ENCODE measurements around the gene CFAP299. TPM values are rescaled to one million over a fixed set of nuclear protein-coding genes. Genes with fewer than 3 reads are reported as not detected.

CFAP299 gene
- total and polyA plus RNA-seq, 2 donors (not counting 3 experiments of a cell fraction or from before 2014, with no cell fraction given): not detected

- dilution Hi-C loops (cut with MboI; ENCODE audit: extremely low pct_ligation_motif_present, low sequenced_read_pairs) (no loop called here), intact Hi-C loops (cut with micrococcal nuclease) (loop anchor here (10.0 kb wide), 2 partner anchors 260 to 1290 kb away; partner anchors contain the start of gene ANTXR2)
- CTCF ChIA-PET: interaction anchor here (0.6 to 5.2 kb wide), 25 partner anchors 12 to 1381 kb away, joined by 3 to 99 read pairs (median 4); partner anchors contain the start of gene FGF5
- H3K36me3 ChIP-seq (ENCODE audit: control insufficient read depth in 2 of 2, extremely low read depth in 1 of 2, insufficient read depth in 2 of 2, low read length in 2 of 2): no peaks in the 10 kb centered on the region
- POLR2A ChIA-PET: no interaction called here
- FAIRE-seq (no peak), DNase-seq (ENCODE audit: low read depth, low spot score) (no peak)
- H3K9ac ChIP-seq (replicated peaks; ENCODE audit: extremely low read depth, insufficient read depth, low read length): no peak overlapping the region
- H3K9me1 ChIP-seq (replicated peaks; ENCODE audit: control insufficient read depth, extremely low read depth, insufficient read depth, low read length): no peaks in the 10 kb centered on the region
- H4K20me1 ChIP-seq (replicated peaks; ENCODE audit: control insufficient read depth, extremely low read depth, insufficient read depth, low read length): no peaks in the 10 kb centered on the region
- no peaks in the 10 kb centered on the region for H3K9me3 ChIP-seq (replicated peaks; ENCODE audit: control insufficient read depth, insufficient read depth, low read length)
- peak overlapping the region in 2 of 3 experiments; percentile 46 to 67 for H3K4me3 ChIP-seq (replicated peaks in 1 of 3; ENCODE audit: insufficient read depth in 1 of 3, low read depth in 1 of 3, low read length in 3 of 3)
- TF ChIP-seq POLR2AphosphoS5 (IDR thresholded peaks at IDR 0.05; ENCODE audit: insufficient read depth, low read depth, low read length) (no peak), FOS (IDR thresholded peaks at IDR 0.05; ENCODE audit: borderline replicate concordance, insufficient read depth, low read length) (no peak), JUN (IDR thresholded peaks at IDR 0.05; ENCODE audit: borderline replicate concordance, insufficient read depth, insufficient read length, low read depth) (no peak), MAX (IDR thresholded peaks at IDR 0.05; ENCODE audit: insufficient read depth, insufficient read length) (no peak), MYC (IDR thresholded peaks at IDR 0.05; ENCODE audit: low read depth, low read length) (no peak), POLR2A (IDR thresholded peaks at IDR 0.05; ENCODE audit: low read depth, low read length) (no peak), CTCF (IDR thresholded peaks at IDR 0.05; ENCODE audit: extremely low read depth in 1 of 2, insufficient read depth in 1 of 2, low read depth in 1 of 2, low read length in 2 of 2) (no peak), EZH2 (IDR thresholded peaks at IDR 0.05; ENCODE audit: borderline replicate concordance, low read depth, low read length, severe bottlenecking) (no peak), GATA2 (IDR thresholded peaks at IDR 0.05; ENCODE audit: insufficient read depth, insufficient read length, low read depth, low read length) (no peak)
- no peak overlapping the region for H3K27ac ChIP-seq (ENCODE audit: insufficient read depth, low read depth, low read length)
- H3K4me1 ChIP-seq (ENCODE audit: control insufficient read depth, extremely low read depth, insufficient read depth, low read length): peaks cover 6% of the 10 kb centered on the region
- H3K79me2 ChIP-seq (ENCODE audit: control insufficient read depth, insufficient read depth, low read length): no peaks in the 10 kb centered on the region
- peaks cover 18 to 64% of the 10 kb centered on the region in 2 experiments for H3K27me3 ChIP-seq (ENCODE audit: control insufficient read depth in 2 of 2, insufficient read depth in 2 of 2, low read length in 2 of 2)
- BruUV-seq (replicated peaks): no TSS peak
- peak overlapping the region; percentile 85 for H2AFZ ChIP-seq (ENCODE audit: low read depth, low read length)
- H3K4me2 ChIP-seq (ENCODE audit: insufficient read depth, low read length): peak overlapping the region; percentile 70
Measured at GRCh38 chr4:80335226-80335553, 340 bp upstream of the CFAP299 start.

All from endothelial cell of umbilical vein (primary cell).